NCI-H510A (cell line): ENCODE measurements around the gene MMEL1.
"Not testable (repeated sequence)": the region's sequence is repeated elsewhere in the genome, so short reads cannot be mapped to it uniquely, and the experiment has no call there.

ENCODE experiments used
- DNase-seq: peaks from one replicate; lab custom pipeline; 2025; lab: John Stamatoyannopoulos, UW

Gene MMEL1, protein sequence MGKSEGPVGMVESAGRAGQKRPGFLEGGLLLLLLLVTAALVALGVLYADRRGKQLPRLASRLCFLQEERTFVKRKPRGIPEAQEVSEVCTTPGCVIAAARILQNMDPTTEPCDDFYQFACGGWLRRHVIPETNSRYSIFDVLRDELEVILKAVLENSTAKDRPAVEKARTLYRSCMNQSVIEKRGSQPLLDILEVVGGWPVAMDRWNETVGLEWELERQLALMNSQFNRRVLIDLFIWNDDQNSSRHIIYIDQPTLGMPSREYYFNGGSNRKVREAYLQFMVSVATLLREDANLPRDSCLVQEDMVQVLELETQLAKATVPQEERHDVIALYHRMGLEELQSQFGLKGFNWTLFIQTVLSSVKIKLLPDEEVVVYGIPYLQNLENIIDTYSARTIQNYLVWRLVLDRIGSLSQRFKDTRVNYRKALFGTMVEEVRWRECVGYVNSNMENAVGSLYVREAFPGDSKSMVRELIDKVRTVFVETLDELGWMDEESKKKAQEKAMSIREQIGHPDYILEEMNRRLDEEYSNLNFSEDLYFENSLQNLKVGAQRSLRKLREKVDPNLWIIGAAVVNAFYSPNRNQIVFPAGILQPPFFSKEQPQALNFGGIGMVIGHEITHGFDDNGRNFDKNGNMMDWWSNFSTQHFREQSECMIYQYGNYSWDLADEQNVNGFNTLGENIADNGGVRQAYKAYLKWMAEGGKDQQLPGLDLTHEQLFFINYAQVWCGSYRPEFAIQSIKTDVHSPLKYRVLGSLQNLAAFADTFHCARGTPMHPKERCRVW

DNA sequence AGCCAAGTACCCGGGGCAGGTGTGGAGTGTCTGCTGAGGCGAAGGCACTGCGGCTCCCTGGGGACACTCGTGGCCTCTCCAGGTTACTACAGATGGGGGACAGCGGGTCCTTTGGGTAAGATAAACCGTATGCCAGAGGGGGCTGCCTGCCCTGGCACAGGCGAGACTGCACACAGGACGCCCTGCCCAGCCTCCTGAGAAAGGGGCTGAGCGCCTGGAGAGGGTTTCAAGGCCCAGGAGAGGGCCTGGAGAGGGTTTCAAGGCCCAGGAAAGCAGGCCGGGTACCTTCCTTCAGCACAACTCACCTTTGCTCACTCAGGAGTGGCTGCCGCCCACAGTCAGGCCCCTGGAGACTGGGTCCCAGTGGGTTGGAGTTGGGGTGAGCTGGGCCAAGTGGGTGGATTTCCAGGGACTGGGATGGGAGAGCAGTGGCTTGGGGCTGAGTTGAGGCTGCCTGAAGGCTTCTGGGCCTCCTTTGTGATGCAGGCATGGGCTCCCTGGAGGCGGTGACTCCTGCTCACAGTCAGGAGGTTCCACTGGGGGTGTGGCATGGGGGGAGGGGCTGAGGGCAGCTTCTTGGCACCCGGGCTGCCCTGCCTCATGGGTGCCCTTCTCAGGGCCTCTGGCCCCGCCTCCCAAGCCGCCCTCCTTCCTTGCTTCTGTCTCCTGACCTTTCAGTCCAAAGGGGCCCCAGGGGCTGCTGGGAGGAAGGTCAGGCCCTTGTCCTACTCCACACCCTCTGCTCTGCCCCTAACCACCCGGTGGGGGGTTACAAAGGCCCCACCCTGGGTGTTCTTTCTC lies at the start of gene MMEL1:
TSS of gene MMEL1 (minus strand) at position 456 of the 801 bp plus-strand sequence. CDS start 3,532 bp downstream, outside the sequence.
- no peak for DNase-seq

DNA sequence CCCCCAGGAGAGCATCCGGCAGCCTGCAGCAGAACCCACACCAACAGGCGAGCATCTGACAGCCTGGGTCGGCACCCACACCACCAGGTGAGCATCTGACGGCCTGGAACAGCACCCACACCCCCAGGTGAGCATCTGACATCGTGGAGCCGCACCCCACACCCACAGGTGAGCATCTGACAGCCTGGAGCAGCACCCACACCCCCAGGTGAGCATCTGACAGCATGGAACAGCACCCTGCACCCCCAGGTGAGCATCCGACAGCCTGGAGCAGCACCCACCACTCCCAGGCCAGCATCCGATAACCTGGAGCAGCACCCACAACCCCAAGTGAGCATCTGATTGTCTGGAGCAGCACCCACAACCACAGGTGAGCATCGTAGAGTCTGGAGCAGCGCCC lies 43.9 kb upstream of the MMEL1 start:
- not testable (repeated sequence) for DNase-seq

DNA sequence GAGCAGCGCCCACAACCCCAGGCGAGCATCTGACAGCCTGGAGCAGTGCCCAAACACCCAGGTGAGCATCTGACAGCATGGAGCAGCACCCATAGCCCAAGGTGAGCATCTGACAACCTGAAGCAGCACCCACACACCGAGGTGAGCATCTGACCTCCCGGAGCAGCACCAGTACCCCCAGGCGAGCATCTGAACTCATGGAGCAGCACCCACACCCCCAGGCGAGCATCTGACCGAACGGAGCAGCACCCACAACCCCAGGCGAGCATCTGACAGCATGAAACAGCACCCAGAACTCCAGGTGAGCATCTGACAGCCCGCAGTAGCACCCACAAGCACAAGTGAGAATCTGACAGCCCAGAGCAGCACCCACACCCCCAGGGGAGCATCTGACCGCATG lies 38.8 kb upstream of the MMEL1 start:
- DNase-seq = not testable (repeated sequence)

DNA sequence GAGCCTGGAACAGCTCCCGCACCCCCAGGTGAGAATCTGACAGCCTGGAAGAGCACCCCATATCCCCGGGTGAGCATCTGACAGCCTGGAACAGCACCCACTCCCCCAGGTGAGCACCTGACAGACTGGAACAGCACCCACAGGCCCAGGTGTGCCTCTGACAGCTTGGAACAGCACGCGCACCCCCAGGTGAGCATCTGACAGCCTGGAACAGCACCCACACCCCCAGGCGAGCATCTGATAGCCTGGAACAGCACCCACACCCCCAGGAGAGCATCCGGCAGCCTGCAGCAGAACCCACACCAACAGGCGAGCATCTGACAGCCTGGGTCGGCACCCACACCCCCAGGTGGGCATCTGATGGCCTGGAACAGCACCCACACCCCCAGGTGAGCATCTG lies 27.0 kb upstream of the MMEL1 start:
- not testable (repeated sequence) for DNase-seq

DNA sequence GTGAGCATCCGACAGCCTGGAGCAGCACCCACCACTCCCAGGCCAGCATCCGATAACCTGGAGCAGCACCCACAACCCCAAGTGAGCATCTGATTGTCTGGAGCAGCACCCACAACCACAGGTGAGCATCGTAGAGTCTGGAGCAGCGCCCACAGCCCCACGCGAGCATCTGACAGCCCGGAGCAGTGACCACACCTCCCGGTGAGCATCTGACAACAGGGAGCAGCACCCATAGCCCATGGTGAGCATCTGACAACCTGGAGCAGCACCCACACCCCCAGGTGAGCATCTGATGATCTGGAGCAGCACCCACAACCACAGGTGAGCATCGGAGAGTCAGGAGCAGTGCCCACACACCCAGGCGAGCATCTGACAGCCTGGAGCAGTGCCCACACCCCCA lies 25.1 kb upstream of the MMEL1 start:
- DNase-seq = not testable (repeated sequence)

DNA sequence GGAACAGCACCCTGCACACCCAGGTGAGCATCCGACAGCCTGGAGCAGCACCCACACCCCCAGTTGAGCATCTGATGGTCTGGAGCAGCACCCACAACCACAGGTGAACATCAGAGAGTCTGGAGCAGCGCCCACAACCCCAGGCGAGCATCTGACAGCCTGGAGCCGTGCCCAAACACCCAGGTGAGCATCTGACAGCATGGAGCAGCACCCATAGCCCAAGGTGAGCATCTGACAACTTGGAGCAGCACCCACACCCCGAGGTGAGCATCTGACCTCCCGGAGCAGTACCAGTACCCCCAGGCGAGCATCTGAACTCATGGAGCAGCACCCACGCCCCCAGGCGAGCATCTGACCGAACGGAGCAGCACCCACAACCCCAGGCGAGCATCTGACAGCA lies 24.3 kb upstream of the MMEL1 start:
- DNase-seq = not testable (repeated sequence)

DNA sequence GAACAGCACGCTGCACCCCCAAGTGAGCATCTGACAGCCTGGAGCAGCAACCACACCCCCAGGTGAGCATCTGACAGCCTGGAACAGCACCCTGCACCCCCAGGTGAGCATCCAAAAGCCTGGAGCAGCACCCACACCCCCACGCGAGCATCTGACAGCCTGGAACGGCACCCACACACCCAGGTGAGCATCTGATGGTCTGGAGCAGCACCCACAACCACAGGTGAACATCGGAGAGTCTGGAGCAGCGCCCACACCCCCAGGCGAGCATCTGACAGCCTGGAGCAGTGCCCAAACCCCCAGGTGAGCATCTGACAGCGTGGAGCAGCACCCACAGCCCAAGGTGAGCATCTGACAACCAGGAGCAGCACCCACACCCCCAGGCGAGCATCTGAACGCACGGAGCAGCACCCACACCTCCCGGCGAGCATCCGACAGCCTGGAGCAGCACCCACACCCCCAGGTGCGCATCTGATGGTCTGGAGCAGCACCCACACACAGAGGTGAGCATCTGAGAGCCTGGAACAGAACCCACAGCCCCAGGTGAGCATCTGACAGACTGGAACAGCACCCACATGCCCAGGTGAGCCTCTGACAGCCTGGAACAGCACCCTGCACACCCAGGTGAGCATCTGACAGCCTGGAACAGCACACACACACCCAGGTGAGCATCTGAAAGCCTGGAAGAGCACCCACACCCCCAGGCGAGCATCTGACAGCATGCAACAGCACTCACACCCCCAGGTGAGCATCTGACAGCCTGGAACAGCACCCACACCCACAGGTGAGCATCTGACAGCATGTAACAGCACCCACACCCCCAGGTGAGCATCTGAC lies 23.0 kb upstream of the MMEL1 start:
- DNase-seq = not testable (repeated sequence)

DNA sequence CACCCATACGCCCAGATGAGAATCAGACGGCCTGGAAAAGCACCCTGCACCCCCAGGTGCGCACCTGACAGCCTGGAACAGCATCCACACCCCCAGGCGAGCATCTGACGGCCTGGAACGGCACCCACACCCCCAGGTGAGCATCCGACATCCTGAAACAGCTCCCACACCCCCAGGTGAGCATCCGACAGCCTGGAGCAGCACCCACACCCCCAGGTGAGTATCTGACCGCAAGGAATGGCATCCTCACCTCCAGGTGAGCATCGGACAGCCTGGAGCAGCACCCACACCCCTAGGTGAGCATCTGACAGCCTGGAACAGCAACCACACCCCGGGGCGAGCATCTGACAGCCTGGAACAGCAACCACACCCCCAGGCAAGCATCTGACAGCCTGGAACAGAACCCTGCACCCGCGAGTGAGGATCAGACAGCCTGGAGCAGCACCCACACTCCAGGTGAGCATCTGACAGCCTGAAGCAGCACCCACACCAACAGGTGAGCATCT lies 21.7 kb upstream of the MMEL1 start:
- not testable (repeated sequence) for DNase-seq

DNA sequence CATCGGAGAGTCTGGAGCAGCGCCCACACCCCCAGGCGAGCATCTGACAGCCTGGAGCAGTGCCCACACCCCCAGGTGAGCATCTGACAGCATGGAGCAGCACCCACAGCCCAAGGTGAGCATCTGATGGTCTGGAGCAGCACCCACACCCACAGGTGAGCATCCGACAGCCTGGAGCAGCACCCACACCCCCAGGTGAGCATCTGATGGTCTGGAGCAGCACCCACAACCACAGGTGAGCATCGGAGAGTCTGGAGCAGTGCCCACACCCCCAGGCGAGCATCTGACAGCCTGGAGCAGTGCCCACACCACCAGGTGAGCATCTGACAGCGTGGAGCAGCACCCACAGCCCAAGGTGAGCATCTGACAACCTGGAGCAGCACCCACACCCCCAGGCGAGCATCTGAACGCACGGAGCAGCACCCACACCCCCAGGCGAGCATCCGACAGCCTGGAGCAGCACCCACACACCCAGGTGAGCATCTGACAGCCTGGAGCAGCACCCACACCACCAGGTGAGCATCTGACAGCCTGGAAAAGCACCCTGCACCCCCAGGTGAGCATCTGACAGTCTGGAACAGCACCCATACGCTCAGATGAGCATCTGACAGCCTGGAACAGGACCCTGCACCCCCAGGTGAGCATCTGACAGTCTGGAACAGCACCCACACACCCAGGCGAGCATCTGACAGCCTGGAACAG lies 21.1 kb upstream of the MMEL1 start:
- DNase-seq = not testable (repeated sequence)

DNA sequence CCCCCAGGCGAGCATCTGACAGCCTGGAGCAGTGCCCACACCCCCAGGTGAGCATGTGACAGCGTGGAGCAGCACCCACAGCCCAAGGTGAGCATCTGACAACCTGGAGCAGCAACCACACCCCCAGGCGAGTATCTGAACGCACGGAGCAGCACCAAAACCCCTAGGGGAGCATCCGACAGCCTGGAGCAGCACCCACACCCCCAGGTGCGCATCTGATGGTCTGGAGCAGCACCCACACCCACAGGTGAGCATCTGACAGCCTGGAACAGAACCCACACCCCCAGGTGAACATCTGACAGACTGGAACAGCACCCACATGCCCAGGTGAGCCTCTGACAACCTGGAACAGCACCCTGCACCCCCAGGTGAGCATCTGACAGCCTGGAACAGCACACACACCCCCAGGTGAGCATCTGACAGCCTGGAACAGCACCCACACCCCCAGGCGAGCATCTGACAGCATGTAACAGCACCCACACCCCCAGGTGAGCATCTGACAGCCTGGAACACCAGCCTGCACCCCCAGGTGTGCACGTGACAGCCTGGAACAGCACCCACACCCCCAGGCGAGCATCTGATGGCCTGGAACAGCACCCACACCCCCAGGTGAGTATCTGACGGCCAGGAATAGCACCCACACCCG lies 20.2 kb upstream of the MMEL1 start:
- DNase-seq = not testable (repeated sequence)

DNA sequence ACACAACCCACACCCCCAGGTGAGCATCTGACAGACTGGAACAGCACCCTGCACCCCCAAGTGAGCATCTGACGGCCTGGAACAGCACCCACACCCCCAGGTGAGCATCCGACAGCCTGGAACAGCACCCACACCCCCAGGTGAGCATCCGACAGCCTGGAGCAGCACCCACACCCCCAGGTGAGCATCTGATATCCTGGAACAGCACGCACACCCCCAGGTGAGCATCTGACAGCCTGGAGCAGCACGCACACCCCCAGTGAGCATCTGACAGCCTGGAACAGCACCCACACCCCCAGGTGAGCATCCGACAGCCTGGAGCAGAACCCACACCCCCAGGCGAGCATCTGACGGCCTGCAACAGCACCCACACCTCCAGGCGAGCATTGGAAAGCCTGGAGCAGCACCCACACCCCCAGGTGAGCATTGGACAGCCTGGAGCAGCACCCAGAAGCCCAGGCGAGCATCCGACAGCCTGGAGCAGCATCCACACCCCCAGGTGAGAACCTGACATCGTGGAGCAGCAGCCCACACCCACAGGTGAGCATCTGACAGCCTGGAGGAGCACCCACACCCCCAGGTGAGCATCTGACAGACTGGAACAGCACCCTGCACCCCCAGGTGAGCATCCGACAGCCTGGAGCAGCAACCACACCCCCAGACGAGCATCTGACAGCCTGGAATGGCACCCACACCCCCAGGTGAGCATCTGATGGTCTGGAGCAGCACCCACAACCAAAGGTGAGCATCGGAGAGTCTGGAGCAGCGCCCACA lies 19.5 kb upstream of the MMEL1 start:
- not testable (repeated sequence) for DNase-seq

DNA sequence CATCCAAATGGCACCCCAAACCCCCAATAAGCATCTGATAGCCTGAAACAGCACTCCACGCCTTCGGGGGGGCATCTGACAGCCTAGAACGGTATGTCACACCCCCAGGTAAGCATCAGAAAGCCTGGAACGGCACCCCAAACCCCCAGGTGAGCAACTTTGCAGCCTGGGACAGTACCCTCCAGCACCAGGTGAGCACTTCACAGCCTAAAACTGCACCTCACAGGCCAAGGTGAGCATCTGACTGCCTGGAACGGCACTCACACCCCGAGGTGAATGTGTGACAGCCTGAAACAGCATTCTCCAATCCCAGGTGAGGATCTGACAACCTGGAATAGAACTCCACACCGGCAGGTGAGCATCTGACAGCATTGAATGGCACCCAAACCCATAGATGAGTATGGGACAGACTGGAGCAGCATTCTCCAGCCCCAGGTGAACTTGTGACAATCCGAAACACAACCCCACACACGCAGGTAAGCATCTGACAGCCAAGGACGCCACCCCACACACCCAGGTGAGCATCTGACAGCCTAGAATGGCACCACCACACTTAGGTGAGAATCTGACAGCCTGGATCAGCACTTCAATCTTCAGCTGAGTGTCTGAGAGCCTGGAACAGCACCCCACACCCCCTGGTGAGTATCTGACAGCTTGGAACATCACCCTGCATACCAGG lies 18.3 kb upstream of the MMEL1 start:
- DNase-seq = no peak

DNA sequence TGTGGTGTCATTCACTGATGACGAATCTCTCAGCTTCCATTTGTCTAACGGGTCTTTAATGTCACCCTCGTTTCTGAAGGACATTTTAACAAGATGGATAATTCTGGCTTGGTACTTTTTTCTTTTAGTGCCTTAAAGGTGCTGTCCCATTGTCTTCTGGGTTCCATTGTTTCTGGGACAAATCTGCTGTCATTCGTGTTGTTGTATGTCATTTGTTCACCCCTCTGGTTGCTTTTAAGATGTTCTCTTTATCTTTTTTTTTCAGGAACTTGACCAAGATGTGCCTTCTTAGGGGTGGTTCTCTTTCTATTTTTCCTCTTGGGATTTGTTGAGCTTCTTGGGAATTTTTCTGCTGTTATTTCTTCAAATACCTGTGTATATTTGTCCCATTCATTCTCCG lies 14.0 kb upstream of the MMEL1 start:
- DNase-seq = no peak

DNA sequence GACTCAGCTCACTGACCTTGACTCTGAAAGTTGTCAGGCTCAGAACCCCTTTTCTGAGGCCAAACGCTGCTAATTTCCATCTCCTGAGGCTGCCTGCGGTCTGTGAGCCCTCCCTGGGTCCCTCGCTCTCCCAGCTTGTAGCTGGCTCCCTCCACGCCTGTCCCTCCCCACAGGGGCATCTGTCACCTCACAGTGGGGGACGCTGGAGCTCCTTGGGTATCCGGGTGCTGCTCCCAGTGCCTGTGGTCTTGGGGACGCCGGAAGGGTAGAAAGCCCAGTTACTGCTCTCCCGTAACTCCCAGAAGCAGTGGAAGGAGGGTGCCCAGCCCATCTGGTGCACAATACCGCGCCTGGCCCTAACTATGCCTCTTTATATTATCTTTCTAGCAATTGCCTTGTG lies 13.0 kb upstream of the MMEL1 start:
- no peak for DNase-seq

DNA sequence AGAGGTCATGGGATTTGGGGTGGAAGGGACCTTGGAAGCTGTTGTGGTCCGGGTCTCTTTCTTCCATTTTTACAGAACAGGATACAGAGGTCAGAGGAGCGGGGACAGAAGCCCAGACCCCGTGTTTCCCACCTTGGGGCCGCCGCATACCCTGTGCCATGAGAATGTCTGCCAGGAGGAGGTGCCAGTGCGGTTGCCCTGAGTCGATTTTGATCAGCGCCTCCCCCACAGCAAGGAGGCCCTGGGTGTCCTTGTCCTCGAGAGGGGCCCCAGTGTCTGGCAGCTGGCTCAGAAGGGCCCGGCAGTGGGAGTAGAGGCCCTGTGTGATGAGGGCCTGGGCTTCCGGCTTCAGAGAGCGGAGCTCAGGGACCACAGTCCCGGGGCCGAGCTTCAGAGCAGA lies 12.3 kb upstream of the MMEL1 start:
- DNase-seq = no peak

DNA sequence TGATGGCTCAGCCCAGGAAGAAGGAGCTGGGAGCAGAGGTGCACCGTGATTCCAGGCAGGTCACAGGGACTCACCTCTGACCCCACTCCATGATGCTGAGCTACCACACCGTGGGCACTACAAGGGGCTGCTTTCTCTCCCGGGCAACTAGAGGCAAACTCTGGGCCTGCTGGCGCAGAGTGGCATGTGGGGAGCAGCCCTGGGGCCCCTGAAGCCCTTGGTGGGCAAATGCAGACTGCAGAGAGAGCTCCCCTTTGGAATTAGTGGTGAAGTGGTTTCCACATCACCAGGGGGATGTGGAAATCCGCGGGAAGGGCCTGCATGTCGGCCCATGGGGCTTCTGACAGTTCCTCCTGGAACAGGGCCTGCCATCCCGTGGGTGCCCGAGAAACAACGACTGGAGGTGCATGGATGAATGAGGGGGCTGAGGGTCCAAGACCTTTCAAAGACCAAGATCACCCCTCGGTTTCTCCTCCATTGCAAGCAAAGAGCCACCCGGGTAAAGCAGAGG lies 11.8 kb upstream of the MMEL1 start:
- DNase-seq = no peak

DNA sequence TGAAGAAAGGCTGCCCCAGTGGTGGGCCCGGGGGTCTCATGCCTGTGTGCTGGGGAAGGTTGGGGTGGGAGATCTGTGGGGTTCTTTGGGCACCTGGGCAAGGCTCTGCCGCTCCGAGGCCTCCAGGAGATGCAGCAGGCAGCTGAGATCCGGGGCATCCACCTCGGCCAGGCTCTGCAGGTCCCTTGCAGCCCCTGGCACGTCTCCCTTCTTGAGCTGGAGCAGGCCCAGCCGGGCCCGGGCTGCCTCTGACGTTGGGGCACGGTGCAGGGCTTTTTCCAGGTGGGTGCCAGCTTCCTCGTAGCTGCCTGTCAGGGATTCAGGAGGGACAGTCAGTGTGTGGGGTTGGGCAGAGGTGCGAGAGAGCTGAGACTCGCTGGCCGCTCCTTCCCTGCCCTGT lies 11.4 kb upstream of the MMEL1 start:
- DNase-seq = no peak

DNA sequence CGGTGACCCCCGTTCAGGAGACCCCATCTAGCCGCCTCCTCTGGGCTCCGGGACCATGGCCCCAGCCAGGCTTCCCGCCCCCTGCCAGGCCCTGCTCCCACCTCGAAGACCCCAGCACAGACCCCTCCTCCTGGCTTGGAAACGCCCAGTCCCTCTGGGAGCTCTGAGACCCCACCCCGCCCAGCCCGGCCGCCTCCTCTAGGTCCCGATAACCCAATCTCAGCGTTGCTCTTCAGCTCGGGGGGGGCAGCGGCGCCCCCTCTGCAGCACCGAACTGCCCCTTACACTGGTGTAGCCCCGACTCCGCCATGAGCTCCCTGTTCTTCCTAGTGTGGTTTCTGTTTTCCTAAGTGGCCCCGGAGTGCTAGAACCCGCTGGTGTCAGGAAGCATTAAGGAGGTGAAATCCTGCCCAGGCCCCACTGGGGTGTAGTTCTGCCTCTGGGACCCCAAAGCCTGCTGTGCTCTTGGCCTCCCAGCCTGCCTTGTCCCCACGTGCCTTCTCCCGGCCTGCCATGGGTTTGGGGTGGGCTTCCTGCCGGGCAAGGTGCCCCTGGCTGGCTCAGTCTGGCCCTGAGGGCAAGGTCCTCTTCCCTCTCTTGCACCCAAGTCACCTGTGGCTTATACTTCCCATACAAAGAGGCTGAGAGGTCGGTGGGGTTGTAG lies 10.7 kb upstream of the MMEL1 start:
- DNase-seq = no peak
